SKM-1 (cell line): ENCODE results near the gene LYST.

ENCODE experiments used
- DNase-seq: peaks from one replicate; lab custom pipeline; 2025; ENCODE audit not compliant: unreplicated experiment; lab: John Stamatoyannopoulos, UW

LYST gene

GRCh38 chr1:235885655-235886262, 19.1 kb upstream of the LYST start:
- no peak for DNase-seq

DNA sequence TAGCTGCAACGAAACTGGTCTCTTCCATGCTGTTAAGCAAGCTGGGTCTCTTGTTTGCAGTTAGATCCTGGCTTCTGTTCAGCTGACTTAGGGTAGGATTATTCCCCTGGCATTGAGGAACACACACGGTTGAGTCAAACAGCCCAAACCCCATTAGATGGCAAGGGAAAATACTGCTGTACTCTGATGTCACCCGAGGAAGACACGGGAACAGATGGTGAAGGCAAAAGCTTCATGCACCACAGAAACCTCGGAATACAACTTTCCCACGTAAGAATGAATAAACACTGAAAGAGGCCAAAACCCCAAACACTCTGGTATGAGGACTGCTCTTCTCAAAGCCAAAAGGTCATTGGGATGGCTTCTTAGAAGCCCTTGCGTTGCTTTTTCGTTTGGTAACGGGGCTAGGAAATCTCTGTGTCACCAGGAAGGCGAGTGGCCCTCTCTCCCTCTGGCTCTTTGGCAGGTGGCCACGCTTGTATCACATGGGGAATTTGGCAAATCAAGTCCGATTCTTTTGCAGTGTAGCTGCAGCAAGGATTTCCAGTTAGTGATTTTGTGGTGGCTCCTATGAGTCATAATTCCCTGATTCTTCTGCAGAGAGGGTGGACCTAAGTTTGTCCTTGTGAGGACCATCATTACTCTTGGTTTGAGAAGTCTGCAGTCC, 16.7 kb upstream of the LYST start:
- no peak for DNase-seq

GRCh38 chr1:235882816-235883215, 16.1 kb upstream of the LYST start:
- no peak for DNase-seq

GRCh38 chr1:235881930-235882700, 15.4 kb upstream of the LYST start:
- DNase-seq: no peak

DNA sequence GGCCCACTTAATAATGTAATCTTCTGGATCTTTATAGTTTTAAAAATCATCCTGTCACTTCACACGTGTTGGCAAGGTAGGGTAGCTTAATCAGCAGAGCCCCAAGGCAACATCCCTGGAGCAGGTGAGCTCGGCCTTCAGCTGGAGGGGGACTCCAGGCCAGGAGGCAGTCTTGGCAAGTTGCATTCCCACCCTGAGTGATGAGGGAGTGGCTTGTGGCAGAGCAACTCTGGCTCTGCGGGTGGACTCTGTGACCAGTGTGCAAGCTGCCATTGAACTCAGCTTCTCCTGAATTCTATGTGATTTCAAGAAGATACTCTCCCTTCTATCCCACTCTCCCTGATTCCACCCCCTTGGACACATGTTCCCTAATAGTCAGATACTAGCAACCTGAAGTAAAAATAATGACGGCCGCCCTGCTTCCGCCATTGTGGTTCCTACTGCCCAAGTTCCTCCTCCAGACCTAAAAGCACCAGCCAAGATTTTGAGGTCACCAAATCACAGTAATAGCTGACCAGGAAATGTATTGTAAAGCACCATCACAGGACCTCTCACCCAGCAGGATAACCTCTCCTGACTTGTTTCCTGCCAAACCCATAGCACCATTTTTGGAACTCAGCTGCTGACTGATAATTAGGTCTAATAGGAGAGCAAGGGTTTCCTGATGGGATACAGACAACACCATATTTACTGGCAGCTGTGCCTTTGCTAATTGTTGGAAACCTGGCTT, 11.5 kb upstream of the LYST start:
- DNase-seq: no peak

DNA sequence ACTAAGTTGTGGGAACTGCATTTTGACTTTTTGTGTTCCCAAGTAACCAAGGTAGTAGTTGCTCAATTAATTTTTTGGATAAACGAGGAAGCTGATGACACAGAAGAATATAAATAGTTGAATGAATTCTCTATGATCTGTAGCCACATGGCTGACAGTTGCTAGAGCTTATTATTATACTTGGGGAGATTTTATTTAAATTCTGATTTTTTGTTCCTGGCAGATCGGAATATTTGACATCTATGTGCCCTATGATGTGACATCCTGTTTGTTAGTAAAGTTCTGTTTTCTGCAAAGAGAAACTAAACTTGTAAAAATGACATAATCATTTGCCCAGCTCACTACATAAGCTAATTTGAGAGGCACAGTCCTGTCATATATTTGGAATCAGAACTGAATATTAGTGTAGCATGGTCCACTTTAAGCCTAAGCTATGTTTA, 9.7 kb upstream of the LYST start:
- DNase-seq: no peak

DNA sequence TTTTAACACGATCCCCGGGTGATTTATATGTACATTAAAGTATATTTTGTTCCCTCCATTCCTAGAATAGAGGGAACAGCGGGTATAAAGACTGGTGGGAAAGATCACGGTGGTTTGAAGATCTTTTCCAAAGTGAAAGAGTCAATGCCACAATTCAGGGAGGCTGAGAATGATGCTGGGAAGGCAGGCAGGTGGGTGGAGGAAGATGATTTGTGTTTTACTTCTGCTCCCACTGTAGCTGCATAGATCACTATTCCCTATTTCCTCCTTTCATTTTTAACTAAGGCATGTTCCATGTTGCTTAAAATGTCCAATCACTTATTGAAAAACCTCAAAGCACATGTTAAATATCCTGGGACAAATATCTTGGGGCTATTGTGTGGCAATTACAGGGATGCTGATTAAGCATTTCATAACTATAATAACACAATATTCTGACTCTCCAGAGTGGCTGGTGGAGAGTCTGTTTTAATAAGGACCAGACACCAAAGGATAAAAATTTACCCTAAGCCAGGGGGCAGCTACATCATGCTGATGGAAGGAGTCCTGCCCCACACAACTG, 8.4 kb upstream of the LYST start:
- DNase-seq: no peak

DNA sequence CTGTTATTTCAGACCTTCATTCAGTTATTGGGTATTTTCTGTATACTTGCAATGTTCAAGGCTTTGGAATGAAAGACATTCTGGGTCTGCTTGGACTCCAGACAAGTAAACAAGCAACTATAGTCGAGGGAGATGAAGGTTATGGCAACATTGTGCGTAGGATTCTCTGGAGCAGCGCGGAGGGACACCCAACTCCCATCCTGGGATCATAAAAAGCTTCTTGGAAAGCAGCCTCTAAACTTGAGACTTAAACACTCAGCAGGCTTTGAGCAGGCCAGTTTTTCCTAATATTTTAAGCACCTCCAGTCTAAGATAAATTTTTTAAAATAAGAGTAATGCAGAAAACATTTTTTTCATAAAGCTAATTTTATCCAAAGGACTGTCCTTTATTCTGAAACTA, 7.6 kb upstream of the LYST start:
- DNase-seq: no peak

- DNase-seq: no peak
Observed at GRCh38 chr1:235873571-235873970, 6.9 kb upstream of the LYST start.

DNA sequence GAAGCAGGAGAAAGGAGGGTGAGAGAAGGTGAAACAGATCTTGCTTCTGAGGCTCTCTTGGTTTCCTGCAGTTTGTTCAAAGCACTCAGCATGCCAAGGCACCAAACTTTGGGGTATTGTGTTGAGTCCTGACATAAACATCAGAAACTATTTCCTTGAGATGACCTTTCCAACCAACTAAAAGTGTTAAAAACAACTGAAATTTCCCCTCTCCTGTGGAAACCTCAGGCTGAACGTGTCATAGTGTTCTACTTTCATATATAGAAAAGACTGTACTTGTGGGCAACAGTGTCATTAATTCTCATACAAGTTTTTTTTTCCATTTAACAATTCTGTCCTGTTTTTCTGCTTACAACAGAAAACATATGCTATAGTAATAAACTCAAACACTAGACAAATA, 6.3 kb upstream of the LYST start:
- no peak for DNase-seq

DNA sequence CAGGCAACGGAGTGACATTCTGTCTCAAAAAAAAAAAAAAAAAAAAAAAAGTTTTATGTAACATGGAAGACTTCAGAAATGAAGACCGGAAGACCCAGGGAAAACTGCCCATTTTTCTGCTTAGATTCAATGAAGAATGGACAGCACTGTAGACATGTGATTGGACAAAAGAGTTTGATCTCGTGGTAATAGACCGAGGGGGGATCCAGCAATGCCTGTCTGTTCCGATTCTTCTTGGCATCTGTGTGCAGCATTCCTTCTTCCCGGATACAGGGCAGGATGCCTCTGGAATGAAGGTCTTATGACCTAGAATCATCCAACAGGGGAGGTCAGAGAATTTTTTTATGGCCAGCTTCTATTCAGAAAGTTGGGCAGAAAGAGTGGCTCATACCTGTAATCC, 5.6 kb upstream of the LYST start:
- no peak for DNase-seq

GRCh38 chr1:235867903-235868469, 1.3 kb upstream of the LYST start:
- peak; percentile 42 for DNase-seq

DNA sequence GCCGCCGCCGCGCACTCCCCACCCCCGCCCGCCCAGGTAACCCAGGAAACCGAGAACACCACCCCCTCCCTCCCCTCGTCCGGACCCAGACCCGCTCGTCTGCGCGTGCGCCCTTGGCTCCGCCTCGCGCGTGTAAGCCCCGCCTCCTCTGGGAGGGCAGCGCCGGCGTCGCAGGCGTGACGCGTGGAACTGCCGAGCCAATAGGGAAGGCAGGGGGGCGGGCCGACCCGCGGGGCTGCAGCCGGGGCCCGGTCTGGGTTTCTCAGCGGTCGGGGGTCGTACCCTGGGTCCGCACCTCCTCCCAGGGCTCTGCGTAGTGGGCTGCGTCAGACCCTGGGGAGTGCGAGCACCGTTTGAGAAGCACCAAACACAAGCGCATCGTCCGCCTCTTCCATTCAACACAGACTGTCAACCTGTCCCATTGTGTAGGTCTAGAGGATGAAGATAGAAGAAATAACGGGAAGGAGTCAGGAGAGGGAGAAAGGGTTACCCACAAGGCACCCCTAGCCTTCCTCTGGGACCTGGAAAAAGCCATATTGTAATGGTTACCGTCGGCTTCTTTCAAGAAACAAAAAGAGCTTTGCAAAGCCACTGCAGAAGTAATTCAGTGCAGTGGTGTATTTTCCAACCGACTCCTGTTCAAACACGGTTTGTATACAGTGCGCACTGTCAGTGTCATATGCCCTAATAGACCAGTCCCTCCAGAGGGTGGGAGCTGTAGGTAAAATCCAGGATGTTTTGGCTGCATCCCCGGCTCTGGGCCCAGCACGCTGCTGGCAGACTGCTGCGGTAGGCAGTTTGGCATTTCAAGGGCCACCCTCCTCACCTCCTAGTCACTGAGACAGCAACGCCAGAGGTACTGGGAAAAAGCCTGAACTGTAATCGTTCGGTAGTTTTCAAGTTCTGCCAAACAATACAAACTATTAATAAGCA, 473 bp upstream of the LYST start:
- peak; percentile 98 for DNase-seq

- no peak for DNase-seq
Observed at GRCh38 chr1:235865565-235866204, 1.0 kb downstream of the LYST start.

- DNase-seq: peak; percentile 38
Observed at GRCh38 chr1:235864931-235865525, 1.7 kb downstream of the LYST start.

- DNase-seq: no peak
Observed at GRCh38 chr1:235864469-235864868, 2.2 kb downstream of the LYST start.

GRCh38 chr1:235863699-235864093, 3.0 kb downstream of the LYST start:
- no peak for DNase-seq

DNA sequence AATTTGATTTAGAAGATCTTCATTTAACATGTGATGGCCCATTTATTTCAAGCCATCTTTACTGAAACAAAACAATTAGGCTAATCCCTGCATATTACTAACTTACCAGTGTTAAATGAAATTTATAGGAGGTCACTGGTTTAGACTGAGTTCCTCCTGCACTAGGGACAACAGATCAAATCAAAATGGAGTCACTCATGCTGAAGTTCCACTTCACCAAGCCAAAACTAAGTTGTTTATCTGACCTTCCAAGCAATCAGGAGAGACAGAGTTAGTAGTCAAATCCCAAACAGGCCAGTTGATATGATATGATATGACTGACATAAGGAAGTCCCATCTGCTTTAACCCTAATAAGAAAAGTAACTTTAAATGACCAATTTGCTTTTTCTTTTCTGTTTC, 4.8 kb downstream of the LYST start:
- no peak for DNase-seq

DNA sequence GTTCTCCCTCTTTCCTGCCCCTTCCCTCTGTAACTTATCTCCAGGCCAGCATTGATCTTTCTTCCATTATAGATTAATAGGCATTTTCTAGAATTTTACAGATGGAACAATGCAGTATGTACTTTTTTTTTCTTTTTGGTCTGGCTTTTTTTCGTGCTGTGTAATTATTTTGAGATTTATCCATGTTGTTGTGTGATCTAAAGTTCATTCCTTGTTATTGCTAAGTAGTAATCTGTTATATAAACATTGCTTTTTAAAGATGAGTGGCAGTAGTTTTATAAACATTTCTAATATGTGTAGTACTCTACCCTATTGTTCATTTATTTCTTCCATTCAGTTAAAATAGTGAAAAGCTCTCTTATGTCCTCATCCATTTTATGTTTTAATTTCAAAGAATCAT, 5.9 kb downstream of the LYST start:
- no peak for DNase-seq
